RCC 7860 (cell line): ENCODE data around the gene VPS8.

Experiments used
- DNase-seq: peaks from one replicate; pipeline ENCODE4 v3.0.0-alpha.2; 2015; ENCODE audit warnings: low spot score
- FAIRE-seq: peaks from 2 replicates; lab custom pipeline; 2012; peaks lifted over from hg19 to GRCh38; lab: Jason Lieb, UNC

Gene VPS8

DNA sequence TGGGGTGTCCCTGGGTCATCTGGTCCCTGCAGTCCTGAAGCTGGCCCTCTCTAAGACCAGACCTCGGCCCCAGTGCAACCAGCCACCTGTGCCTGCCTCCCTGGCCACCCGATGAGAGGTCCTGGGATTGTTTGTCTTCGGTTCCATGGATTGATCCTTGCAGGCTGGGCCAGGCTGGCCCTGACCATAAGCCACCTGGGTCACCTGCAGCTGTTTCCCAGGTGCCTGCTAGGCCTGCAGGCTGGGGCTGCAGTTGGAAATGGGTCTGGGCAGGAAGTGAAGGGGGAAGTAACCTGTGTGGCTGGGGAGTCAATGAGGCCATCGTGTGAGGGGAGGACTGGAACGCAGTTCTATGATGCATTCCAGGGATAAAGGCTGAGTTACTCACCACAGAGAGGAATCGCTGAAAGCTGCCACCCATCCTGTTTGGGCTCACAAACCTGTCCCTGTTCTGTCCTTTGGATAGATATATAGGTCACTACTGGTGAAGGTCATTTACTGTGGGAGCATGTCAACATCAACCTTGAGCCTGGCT is 30.9 kb upstream of the VPS8 start:
- FAIRE-seq: no peak
- no peak for DNase-seq

DNA sequence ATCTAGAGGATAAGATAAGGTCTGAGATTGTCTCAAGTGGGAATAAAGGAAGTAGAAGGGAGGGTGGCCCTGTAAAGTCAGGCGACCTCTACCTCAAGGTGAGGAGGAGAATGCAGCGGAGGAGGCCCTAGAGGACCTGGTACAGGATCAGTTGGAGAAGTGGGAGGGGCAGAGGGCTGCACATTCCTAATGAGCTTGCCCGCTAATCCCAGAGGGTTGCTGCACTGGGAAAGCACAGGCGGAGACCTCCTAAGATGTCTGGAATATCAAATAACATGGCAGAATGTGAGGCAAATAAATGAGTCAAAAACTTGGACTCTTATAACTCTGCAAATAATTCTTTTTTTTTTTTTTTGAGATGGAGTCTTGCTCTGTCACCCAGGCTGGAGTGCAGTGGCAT is 30.2 kb upstream of the VPS8 start:
- FAIRE-seq: no peak
- DNase-seq: no peak

DNA sequence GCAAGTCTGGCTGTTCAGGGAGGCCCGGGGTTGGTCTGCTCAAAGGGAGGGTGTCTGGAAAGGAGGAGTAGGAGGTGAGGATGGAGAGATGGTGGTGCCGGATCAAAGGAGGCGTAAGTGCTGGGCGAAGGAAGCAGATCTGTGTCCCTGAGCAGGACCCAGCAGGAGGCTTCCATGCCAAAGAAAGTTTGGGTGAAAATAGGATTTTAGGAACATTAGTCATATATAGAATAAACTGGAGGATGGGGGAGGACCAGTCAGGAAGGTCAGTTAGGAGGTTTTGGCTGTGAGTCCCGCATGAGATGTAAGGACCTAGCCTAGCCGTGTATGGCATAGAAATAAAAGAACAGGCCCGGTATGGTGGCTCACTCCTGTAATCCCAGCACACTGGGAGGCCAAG is 28.6 kb upstream of the VPS8 start:
- DNase-seq: no peak
- no peak for FAIRE-seq

DNA sequence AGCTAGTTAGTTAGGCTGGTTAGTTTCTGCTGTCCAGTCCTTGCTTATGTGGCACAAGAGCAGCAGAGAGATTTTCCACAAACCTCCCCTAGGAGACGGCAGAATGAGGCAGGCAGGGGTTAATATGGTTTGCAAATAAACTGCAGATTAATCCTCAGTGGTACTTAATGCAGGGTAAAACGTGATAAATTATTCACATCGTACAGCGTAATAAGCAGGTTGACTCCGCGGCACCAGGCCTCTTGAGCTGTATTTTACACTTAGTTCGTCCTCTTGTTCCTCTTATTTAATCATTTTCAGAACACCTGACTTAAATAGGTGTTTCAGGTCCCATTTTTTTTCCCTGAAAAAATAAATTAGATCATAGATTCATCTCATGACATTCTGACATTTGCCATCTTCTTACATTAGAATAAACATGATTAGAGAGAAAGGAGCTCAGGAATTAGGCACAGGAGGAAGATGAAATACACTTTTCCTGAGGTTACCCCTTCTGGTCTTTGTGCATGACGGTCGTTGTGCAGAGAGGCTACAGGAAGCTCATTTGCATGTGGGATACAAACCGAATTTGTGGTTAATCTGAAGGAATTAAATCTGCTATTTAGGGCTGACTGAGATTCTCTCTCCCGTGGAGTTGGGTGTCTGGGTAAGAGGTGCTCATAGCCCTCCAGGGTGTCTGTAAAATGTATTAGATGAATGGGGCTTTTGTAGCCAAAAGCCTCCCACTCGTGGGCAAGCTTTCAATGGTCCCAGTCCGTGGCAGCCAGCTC is 27.1 kb upstream of the VPS8 start:
- DNase-seq: no peak

DNA sequence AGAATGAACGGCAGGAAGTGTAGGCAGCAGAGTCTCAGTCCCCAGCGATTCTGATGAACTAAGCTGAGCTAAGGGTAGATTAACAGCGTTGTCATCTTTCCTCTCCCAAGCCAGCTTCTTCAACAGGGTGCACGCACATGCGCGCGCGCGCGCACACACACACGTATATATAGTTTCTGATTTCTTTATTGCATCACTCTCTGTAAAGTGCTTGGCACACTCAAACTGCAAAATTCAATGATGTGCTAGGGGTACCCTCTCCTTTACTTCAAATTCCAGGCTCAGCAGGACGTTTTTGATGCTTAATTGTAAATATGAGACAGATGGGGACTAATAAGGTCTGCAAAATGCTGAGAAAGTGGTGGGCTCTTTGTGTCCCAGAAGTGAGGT is 26.1 kb upstream of the VPS8 start:
- FAIRE-seq (no peak), DNase-seq (no peak)

More for the DNA sequence above, 27.1 kb upstream of the VPS8 start:
- no peak for FAIRE-seq

DNA sequence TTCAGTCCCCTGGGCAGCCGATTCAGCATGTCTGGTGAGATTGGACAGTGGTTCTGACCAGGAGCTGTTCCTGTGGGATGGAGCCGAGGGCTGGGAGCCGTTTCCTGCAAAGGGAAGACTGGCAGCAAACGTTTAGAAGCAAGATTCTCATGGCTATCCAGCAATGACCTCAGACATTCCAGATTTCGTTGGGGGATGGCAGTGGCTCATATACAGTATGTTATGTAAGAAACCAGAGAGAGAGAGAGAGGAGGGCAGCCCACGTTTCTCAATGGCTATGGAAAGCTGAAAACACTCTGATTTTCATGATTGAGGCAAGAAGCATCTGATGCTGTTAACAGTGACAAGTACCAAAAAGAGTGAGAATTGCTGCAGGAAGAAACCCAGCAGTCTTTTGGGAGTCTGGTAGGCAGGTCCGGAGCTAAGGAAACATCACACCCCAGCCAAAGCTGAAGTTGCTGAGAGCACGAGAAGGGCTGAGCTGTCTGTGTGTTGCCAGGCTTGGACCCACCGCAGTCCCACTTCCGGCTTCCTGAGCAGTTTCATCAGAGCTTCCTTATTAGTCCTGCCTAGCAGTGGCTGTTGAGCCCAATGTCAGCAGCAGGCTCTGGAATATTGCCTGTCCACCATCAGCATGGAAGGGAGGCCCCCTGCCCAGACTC is 25.6 kb upstream of the VPS8 start:
- DNase-seq (peak; percentile 12), FAIRE-seq (no peak)

DNA sequence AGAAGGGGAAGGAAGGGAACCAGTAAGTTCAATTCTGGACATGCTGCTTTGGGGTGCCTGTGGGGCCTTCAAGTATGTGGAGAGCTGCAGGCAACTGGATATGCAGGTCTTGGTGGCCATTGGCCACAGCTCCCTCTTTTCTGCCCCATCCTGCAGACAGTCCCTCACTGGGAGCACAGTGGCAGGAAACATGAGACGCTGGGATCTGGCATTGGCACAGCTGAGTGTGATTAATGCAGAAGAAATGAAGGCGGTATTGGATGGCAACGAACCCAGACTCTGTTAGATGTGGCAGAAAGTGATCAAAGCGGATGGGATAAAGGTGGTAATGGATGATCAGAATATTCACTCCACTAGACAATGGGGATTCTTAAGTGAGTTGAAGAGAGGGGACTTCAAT is 23.2 kb upstream of the VPS8 start:
- no peak for FAIRE-seq
- no peak for DNase-seq

DNA sequence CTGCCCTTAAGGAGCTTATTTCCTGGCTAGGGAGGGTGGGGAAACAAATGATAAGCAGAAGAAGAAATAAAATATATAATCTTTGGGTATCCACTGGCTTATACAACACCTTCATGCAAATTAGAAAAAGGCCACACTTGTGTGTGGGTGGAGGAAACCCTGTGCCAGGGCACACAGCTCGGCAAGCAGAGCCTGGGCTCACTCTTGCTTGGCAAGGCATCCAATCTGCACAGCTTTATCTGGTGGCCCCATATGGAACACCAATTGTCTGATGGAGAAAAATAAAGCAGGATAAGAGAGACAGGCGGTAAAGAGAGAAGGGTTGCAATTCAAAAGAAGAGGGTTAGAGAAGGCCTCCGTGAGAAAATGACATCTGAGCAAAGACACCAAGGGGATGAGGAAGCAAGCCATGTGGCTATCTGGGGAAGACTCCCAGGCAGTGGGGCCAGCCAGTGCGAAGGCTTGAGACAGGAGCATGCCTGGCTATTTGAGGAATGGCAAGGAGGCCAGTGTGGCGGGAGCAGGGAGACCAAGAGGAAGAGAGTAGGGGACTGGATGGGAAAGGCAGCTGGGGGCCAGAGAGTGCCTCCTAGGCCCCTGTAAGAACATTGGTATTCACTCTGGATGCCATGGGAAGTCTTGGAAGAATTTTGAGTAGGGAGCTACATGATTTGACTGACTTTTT is 22.5 kb upstream of the VPS8 start:
- FAIRE-seq (no peak), DNase-seq (no peak)

DNA sequence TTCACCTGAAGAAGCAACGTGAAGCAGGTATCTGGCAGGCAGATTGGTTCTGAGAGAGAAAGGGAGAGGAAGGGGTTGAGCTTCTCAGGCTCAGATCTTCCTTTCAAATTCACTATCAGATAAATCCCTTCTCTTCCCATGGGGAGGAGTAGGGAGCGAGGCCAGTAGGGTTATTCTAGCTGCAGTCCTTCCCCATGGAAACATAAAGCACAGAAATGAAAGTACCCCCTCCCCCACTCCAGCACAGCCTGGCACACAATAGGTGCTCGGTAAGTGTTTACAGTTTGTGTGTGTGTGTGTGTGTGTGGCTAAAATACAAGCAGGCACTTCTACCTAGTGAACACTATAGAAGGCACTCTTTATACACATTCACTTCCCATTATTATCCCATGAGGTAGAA is 20.8 kb upstream of the VPS8 start:
- no peak for DNase-seq

DNA sequence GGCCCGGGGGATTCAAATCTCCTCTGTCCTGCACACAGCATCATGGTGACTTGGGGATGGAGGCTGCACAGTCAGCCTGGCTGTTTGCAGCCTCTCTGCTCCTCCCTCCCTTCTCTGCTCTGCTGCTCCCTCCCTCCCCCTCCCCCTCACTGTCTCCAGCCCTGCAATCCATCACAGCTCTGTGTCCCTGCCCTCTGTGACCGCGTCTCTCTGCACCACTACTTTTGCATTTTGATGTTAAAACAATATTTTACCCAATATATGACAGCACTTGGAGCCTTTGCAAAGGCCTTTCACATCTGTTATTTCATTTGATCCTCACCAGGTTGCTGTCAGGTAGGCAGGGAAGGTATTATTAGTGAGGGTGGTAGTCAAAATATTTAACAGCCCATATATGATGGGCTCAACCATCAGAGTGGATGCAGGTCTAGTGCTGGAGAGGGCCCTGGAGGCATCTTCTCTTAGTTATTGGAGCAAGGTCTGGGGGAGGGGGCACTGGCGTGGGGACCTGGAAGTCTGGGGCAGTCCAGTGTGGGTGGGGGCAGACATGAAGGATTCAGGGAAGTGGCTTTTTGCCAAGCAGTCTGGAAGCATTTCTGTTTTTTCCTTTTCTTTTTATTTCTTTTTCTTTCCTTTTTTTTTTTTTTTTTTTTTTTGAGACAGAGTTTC is 16.3 kb upstream of the VPS8 start:
- DNase-seq (no peak), FAIRE-seq (no peak)

More for the DNA sequence above, 20.8 kb upstream of the VPS8 start:
- FAIRE-seq: no peak

DNA sequence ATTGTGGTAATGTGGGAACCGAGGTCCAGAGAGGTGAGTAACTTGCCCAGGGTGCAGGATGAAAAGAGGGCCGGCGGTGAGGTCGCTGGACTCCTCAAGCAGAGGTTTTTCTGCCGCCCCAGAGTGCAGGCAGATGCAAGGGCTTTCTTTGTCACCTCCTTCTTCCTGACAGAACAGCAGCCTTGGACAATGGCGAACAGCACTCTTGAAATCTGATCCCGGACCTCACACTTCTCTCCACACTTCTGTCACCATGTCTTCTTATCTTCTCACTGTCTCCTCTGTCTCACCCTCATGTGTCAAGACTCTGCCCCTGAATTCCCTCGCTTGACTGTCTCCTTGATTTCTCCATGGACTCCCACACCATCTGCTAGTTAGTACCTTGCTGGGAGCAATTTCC is 15.4 kb upstream of the VPS8 start:
- no peak for FAIRE-seq
- DNase-seq: no peak

DNA sequence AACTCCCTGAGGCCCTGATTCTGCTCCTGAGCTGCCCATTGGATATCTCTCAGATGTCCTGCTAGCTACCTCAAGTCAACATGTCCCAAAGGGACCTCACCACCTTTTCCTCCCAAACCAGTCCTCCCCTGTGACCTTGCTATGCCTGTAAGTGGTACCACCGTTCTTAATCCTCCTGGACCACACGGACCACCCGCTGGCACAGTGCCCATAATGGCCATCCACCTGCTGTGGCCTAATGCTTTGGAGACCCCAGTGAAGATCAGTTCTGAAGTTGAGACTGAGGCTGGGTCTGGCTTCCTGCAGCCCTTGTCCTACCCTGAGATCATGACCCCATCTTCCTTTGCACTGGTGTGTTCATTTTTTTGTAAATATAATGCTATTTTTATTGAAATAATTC is 15.0 kb upstream of the VPS8 start:
- DNase-seq (no peak), FAIRE-seq (no peak)

DNA sequence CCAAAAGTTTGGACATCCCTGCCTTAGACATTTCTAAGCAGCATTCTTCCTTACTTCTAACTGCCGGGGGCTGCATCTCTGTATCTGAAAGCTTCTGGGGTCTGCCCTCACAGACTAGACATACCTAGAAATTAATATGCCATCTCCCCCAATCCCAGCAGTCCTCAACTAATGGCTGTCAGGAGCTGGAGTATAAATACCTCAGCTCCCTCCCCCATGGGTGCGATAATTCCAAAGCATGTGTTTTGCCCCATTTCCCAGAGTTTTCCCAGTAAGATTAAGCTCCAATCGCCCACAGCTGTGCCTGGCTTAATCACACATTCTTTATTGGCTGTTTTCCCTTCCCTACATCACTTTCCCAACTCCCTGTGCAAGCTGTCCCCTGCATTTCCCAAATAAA is 13.8 kb upstream of the VPS8 start:
- DNase-seq: no peak
- FAIRE-seq: no peak

DNA sequence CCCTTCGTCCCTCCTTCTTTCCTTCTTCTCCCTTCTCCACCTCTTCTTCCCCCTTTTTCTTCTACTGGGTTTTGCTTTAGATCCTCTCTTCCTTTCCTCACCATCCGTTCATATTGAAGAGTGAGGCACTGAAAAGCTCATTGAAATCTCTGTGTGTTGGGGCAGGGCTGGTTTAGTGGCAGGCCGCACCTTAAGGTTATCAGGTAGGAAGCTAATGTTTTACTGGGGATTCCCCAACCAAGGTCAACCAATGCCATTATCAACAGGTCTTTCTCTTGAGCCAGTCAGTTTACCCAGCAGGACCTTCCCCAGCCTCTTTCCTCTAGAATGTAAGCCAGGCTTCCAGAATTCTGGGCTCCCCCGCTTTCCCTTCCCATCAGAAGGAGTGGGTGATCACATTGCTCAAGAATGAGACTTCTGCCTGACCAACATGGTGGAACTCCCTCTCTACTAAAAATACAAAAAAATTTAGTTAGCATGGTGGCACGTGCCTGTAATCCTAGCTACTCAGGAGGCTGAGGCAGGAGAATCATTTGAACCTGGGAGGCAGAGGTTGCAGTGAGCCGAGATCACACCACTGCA is 11.5 kb upstream of the VPS8 start:
- DNase-seq (no peak), FAIRE-seq (no peak)

DNA sequence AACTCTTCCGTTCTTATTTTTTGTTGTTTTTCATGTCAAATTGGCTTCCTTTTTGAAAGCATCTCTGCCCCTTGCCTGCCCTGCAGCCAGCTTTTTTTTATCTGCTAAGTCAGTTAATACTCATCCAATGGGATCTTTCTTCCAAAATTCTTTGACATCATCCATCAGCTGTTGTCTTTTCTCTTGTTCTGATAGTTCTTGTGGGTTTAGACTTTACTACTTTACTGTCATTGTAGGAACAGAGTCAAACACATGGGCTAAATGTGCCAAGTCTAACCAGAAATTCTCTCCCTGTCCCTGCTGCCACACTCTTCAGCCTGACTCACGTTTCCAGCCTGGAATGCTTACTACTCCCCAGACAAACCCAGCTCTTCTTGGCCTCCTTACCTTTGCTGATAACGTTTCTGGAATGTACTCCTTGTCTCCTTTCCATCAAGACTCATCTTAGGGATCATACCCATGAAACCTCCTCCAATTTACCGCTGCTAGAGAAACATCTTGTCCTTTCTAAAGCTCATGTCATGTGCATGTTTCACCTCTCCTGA is 10.7 kb upstream of the VPS8 start:
- FAIRE-seq (no peak), DNase-seq (no peak)

DNA sequence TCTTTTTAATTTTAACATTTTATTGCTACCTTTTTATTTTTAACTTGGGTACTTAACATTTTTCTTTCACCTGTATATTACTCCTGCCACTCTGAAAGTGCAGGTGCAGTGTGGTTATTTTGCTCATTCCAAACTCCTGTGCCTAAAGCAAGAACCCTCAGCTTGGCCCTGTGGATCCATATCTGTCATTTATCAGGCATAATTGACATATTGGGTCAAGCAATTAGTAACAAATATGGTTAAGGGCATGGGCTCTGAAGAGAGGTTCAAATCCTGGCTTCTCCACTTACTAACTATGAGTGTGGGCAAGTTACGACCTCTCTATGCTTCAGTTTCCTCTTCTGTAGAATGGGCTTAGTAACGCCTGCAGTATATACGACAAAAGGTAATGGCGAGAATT is 9.8 kb upstream of the VPS8 start:
- DNase-seq: no peak
- no peak for FAIRE-seq

DNA sequence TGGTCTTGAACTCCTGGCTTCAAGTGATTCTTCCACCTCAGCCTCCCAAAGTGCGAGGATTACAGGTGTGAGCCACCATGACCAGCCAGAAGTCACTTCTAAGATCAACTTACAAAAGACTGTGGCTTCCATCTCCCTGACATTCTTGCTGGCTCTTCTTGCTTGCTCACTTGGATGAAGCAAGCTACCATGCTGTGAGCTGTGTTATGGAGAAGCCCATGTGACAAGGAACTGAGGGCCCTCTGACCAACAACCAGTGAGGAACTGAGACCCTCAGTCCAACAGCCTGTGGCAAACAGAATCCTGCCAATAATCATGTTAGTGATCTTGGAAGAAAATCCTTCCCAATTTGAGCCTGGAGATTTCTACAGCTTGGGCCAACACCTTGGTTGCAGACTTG is 7.2 kb upstream of the VPS8 start:
- FAIRE-seq (no peak), DNase-seq (no peak)

DNA sequence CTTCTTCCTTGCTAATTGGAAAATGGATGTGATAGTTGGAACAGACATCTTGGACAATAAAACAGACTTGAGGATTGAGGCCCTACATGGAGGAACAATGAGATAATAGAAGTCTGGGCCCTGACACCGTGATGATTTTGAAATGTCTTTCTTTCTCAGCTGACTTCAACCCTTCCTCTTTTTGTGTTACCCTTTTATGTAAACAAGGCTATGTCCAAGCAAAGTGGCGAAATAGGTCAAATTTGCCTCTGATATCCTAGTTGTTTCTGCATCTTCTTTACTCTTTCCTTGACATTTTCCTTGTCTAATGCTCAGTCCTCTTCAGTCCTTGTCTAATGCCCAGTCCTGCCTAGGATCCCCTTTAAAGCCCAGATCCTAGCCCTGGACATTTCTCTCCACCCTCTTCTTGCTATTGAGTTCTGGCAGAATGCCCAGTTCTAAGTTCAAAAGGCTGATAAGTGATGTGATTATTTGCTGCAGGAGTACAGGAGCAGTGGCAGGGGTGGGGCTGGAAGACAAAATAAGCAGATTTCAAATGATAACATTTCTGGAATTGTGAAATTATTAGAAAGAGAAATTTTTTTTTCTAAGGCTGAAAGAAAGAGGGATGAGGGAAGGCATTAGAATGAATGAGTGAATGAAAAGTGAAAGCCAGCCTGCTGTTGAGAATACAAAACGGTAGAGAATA is 6.5 kb upstream of the VPS8 start:
- no peak for FAIRE-seq
- no peak for DNase-seq

DNA sequence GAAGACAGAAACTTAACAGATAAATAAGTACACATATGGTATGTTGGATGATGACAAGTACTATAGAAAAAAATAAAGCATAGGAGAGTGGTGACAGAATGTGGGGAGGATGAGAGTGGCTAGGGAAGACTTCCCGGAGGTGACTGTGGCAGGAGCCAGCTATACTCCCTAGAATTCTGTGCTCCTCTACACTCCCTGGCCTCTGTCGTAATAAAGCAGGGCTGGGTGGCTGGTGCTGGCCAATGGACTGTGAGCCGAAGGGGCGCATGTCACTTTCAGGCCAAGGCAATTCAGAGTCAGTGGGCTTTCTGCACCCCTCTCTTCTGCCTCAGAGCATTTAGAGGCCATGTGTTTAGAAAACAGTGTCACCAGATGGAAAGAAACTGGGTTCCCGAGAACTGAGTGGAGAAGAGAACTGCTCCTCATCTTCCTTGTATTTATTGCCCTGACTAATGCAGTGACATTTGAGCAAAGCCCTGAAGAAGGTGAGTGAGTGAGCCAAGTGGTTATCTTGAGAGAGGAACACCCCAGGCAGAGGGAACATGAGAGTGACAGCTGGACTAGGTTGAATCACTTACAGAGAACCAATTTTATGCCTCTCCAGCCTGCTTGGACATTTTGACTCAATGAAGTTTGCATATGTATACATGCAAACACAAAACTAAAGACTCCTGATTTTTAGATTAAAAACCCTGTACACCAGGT is 5.2 kb upstream of the VPS8 start:
- FAIRE-seq: no peak
- DNase-seq: no peak

DNA sequence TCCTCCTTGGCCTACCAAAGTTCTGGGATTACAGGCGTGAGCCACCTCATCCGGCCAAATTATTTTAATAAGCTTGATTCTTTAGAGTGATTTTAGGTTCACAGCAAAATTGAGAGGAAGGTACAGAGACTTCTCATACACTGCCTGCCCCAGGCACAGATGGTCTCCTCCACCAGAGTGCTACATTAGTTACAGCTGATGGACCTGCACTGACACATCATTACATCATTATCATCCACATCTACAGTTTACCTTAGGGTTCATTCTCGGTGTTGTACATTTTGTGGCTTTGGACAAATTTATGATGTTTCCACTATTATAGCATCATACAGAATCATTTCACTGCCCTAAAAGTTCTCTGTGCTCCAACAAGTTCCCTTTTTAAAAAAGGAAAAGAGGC is 4.4 kb upstream of the VPS8 start:
- no peak for DNase-seq
- no peak for FAIRE-seq
